ENCODE results near the gene TPBG. TPM values are rescaled to one million over a fixed set of nuclear protein-coding genes. Genes with fewer than 3 reads are reported as not detected.

The TPBG gene
- total and polyA plus RNA-seq, 2 experiments from 2014 or later = 30.3 to 32.0 TPM

DNA sequence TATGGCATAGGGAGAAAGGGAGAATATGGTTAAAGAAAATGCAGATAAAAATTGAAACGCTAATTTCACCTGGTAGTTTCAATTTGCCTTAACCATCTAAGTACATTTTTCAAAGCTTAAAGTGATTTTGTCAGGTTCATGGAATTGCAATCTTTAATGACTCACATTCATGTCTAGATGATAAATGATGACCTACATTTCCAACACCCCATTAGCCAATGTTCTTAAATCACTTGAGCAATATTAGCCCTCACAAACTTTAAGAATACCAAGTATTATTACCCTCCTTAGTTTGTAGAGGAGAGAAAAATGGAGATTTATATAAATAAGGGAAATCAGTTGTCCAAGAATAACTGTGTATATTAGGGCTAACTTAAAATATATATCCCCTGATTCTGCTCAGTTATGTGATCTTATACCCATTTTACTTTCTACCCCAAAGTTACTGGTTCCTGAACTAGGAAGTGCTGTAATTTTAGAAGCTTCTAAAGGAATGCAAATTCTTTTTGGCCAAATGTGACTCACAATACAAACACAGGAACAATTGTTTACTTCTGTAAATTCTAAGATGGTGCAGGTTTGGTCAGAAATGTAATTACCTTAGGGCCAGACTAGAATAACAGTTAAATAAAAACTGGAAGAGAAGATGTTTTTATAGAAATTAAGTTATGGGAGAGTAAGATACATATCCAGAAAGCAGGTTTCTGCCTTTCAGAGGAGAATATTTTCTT is 34.5 kb downstream of the TPBG start:
- Histone ChIP-seq H3K27me3 (no peaks in the 10 kb centered on the region), H3K9me2 (replicated peaks; ENCODE audit: insufficient read depth) (no peaks in the 10 kb centered on the region), H3K79me2 (no peaks in the 10 kb centered on the region), H3K9me3 (ENCODE audit: low read depth) (no peaks in the 10 kb centered on the region), H3K27ac (no peak overlapping the region), H3K36me3 (replicated peaks; ENCODE audit: insufficient read depth, low read depth) (no peaks in the 10 kb centered on the region), H3K4me1 (ENCODE audit: insufficient read depth) (no peaks in the 10 kb centered on the region), H3K4me2 (no peak overlapping the region), H3K4me3 (no peak overlapping the region), H2AFZ (no peak overlapping the region), H4K20me1 (ENCODE audit: insufficient read depth, poor library complexity, severe bottlenecking) (no peaks in the 10 kb centered on the region)
- DNase-seq (ENCODE audit: low spot score) = no peak
- TF ChIP-seq EZH2phosphoT487 (IDR thresholded peaks at IDR 0.05; ENCODE audit: low read depth, severe bottlenecking, unreplicated experiment) = no peak
- TF ChIP-seq EZH2 (IDR thresholded peaks at IDR 0.05; ENCODE audit: borderline replicate concordance) = no peak
- TF ChIP-seq, protein P1, sequence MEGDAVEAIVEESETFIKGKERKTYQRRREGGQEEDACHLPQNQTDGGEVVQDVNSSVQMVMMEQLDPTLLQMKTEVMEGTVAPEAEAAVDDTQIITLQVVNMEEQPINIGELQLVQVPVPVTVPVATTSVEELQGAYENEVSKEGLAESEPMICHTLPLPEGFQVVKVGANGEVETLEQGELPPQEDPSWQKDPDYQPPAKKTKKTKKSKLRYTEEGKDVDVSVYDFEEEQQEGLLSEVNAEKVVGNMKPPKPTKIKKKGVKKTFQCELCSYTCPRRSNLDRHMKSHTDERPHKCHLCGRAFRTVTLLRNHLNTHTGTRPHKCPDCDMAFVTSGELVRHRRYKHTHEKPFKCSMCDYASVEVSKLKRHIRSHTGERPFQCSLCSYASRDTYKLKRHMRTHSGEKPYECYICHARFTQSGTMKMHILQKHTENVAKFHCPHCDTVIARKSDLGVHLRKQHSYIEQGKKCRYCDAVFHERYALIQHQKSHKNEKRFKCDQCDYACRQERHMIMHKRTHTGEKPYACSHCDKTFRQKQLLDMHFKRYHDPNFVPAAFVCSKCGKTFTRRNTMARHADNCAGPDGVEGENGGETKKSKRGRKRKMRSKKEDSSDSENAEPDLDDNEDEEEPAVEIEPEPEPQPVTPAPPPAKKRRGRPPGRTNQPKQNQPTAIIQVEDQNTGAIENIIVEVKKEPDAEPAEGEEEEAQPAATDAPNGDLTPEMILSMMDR (IDR thresholded peaks at IDR 0.05; ENCODE audit: poor library complexity) = no peak
- 94% methylated on average over 1 of the region's 1 CpG for WGBS (ENCODE audit: low lambda C conversion rate, missing lambda C conversion rate)

DNA sequence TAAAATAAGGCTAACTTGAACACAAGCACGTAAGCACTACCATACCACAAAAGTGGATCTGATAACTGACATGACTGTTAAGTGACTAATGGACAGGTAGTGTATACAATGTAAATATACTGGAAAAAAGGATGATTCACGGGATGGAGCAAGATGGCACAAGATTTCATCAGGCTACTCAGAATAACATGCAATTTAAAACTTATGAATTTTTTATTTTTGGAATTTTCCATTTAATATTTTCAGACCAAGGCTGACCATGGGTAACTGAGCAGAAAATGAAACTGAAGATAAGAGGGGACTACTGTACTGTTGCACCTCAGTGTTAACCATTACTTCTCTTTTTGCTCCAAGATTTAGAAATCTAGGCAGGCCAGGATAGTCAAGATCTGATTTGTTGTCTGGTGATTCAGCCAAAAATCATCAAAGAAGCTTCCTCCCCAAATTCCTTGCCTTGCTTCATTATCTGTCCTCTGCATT is 45.4 kb downstream of the TPBG start:
- no peaks in the 10 kb centered on the region for H3K9me3 ChIP-seq (ENCODE audit: low read depth)
- H3K4me1 ChIP-seq (ENCODE audit: insufficient read depth) = no peaks in the 10 kb centered on the region
- TF ChIP-seq EZH2 (IDR thresholded peaks at IDR 0.05; ENCODE audit: borderline replicate concordance) (no peak), EZH2phosphoT487 (IDR thresholded peaks at IDR 0.05; ENCODE audit: low read depth, severe bottlenecking, unreplicated experiment) (no peak)
- TF ChIP-seq, protein P1 (IDR thresholded peaks at IDR 0.05; ENCODE audit: poor library complexity) = no peak
- H3K27me3 ChIP-seq = no peaks in the 10 kb centered on the region
- H3K27ac ChIP-seq = no peak overlapping the region
- WGBS (ENCODE audit: low lambda C conversion rate, missing lambda C conversion rate) = 88% methylated on average over 2 of the region's 2 CpGs
- no peaks in the 10 kb centered on the region for H3K36me3 ChIP-seq (replicated peaks; ENCODE audit: insufficient read depth, low read depth)
- no peaks in the 10 kb centered on the region for H3K79me2 ChIP-seq
- H3K4me3 ChIP-seq = no peak overlapping the region
- H2AFZ ChIP-seq = no peak overlapping the region
- no peaks in the 10 kb centered on the region for H3K9me2 ChIP-seq (replicated peaks; ENCODE audit: insufficient read depth)
- H4K20me1 ChIP-seq (ENCODE audit: insufficient read depth, poor library complexity, severe bottlenecking) = no peaks in the 10 kb centered on the region
- no peak overlapping the region for H3K4me2 ChIP-seq
- no peak for DNase-seq (ENCODE audit: low spot score)

DNA sequence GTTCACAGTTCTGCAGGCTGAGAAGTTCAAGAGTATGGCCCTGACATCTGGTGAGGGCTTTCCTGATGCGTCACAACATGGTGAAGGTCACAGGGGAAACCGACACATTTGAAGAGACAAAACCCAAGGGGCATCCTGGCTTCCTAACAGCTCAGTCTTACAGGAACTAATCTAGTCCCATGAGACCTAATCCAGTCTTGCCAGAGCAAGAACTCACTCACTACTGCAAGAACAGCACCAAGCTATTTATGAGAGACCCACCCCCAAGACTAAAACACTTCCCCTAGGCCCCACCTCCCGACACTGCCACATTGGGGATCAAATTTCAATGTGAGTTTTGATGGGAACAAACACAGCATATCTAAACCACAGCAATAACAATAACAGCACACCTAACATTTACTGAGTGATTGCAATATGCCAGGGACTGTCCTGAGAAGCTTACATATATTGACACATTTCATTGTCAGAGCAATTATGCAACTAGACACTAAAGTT is 46.6 kb downstream of the TPBG start:
- no peak overlapping the region for H2AFZ ChIP-seq
- no peak overlapping the region for H3K27ac ChIP-seq
- no peaks in the 10 kb centered on the region for H3K36me3 ChIP-seq (replicated peaks; ENCODE audit: insufficient read depth, low read depth)
- no peaks in the 10 kb centered on the region for H3K9me2 ChIP-seq (replicated peaks; ENCODE audit: insufficient read depth)
- no peaks in the 10 kb centered on the region for H4K20me1 ChIP-seq (ENCODE audit: insufficient read depth, poor library complexity, severe bottlenecking)
- H3K9me3 ChIP-seq (ENCODE audit: low read depth) = no peaks in the 10 kb centered on the region
- H3K27me3 ChIP-seq = no peaks in the 10 kb centered on the region
- TF ChIP-seq EZH2 (IDR thresholded peaks at IDR 0.05; ENCODE audit: borderline replicate concordance) = no peak
- TF ChIP-seq EZH2phosphoT487 (IDR thresholded peaks at IDR 0.05; ENCODE audit: low read depth, severe bottlenecking, unreplicated experiment) = no peak
- TF ChIP-seq, protein P1 (IDR thresholded peaks at IDR 0.05; ENCODE audit: poor library complexity) = no peak
- H3K4me2 ChIP-seq = no peak overlapping the region
- no peaks in the 10 kb centered on the region for H3K79me2 ChIP-seq
- no peaks in the 10 kb centered on the region for H3K4me1 ChIP-seq (ENCODE audit: insufficient read depth)
- no peak overlapping the region for H3K4me3 ChIP-seq
- no peak for DNase-seq (ENCODE audit: low spot score)
- 85% methylated on average over 3 of the region's 3 CpGs for WGBS (ENCODE audit: low lambda C conversion rate, missing lambda C conversion rate)
